Measurements from ENCODE around the gene PTPRD.

The PTPRD gene

GRCh38 chr9:9557804-9558334, 1054.9 kb downstream of the PTPRD start:
- H3K4me3 ChIP-seq (ENCODE audit: insufficient read length, low read depth), result no peak overlapping the region
- DNase-seq (ENCODE audit: low read depth, low spot score), result peak; percentile 18
- H3K27me3 ChIP-seq (ENCODE audit: insufficient read depth, insufficient read length), result no peaks in the 10 kb centered on the region
- H3K36me3 ChIP-seq (ENCODE audit: insufficient read depth, insufficient read length, low read length), result no peaks in the 10 kb centered on the region
- no peaks in the 10 kb centered on the region for H3K4me1 ChIP-seq (ENCODE audit: insufficient read depth, insufficient read length)
- H3K9me3 ChIP-seq (ENCODE audit: insufficient read depth, low read length), result peaks cover 15% of the 10 kb centered on the region; the same call in 1 of the 2 replicates
- TF ChIP-seq YY1 (IDR thresholded peaks at IDR 0.05; ENCODE audit: insufficient read depth, insufficient read length) (no peak), ZNF274 (IDR thresholded peaks at IDR 0.05; ENCODE audit: low read depth, low read length) (no peak), SUZ12 (IDR thresholded peaks at IDR 0.05; ENCODE audit: extremely low read depth, insufficient read depth, insufficient read length) (no peak)
- no peak overlapping the region for H3K9ac ChIP-seq (ENCODE audit: insufficient read length, low read depth)

- H3K9ac ChIP-seq (ENCODE audit: insufficient read length, low read depth), result no peak overlapping the region
- H3K27me3 ChIP-seq (ENCODE audit: insufficient read depth, insufficient read length), result no peaks in the 10 kb centered on the region
- DNase-seq (ENCODE audit: low read depth, low spot score), result peak; percentile 81
- peaks cover 15% of the 10 kb centered on the region; the same call in 1 of the 2 replicates for H3K9me3 ChIP-seq (ENCODE audit: insufficient read depth, low read length)
- no peaks in the 10 kb centered on the region for H3K36me3 ChIP-seq (ENCODE audit: insufficient read depth, insufficient read length, low read length)
- no peaks in the 10 kb centered on the region for H3K4me1 ChIP-seq (ENCODE audit: insufficient read depth, insufficient read length)
- TF ChIP-seq ZNF274 (IDR thresholded peaks at IDR 0.05; ENCODE audit: low read depth, low read length) (no peak), YY1 (IDR thresholded peaks at IDR 0.05; ENCODE audit: insufficient read depth, insufficient read length) (no peak), SUZ12 (IDR thresholded peaks at IDR 0.05; ENCODE audit: extremely low read depth, insufficient read depth, insufficient read length) (no peak)
- H3K4me3 ChIP-seq (ENCODE audit: insufficient read length, low read depth), result no peak overlapping the region
These were observed 1055.7 kb downstream of the PTPRD start for GRCh38 chr9:9556865-9557803.

- TF ChIP-seq ZNF274 (IDR thresholded peaks at IDR 0.05; ENCODE audit: low read depth, low read length), result no peak
- TF ChIP-seq SUZ12 (IDR thresholded peaks at IDR 0.05; ENCODE audit: extremely low read depth, insufficient read depth, insufficient read length), result no peak
- TF ChIP-seq YY1 (IDR thresholded peaks at IDR 0.05; ENCODE audit: insufficient read depth, insufficient read length), result no peak
- DNase-seq (ENCODE audit: low read depth, low spot score), result no peak
- Histone ChIP-seq H3K36me3 (ENCODE audit: insufficient read depth, insufficient read length, low read length) (no peaks in the 10 kb centered on the region), H3K4me3 (ENCODE audit: insufficient read length, low read depth) (no peak overlapping the region), H3K9ac (ENCODE audit: insufficient read length, low read depth) (no peak overlapping the region), H3K27me3 (ENCODE audit: insufficient read depth, insufficient read length) (no peaks in the 10 kb centered on the region), H3K9me3 (ENCODE audit: insufficient read depth, low read length) (no peaks in the 10 kb centered on the region), H3K4me1 (ENCODE audit: insufficient read depth, insufficient read length) (no peaks in the 10 kb centered on the region)
These were observed 1060.1 kb downstream of the PTPRD start for GRCh38 chr9:9552665-9553064.

GRCh38 chr9:9538766-9539165, 1074.0 kb downstream of the PTPRD start:
- Histone ChIP-seq H3K9me3 (ENCODE audit: insufficient read depth, low read length) (no peaks in the 10 kb centered on the region), H3K27me3 (ENCODE audit: insufficient read depth, insufficient read length) (no peaks in the 10 kb centered on the region), H3K9ac (ENCODE audit: insufficient read length, low read depth) (no peak overlapping the region), H3K36me3 (ENCODE audit: insufficient read depth, insufficient read length, low read length) (no peaks in the 10 kb centered on the region), H3K4me3 (ENCODE audit: insufficient read length, low read depth) (no peak overlapping the region), H3K4me1 (ENCODE audit: insufficient read depth, insufficient read length) (no peaks in the 10 kb centered on the region)
- TF ChIP-seq SUZ12 (IDR thresholded peaks at IDR 0.05; ENCODE audit: extremely low read depth, insufficient read depth, insufficient read length), result no peak
- no peak for TF ChIP-seq YY1 (IDR thresholded peaks at IDR 0.05; ENCODE audit: insufficient read depth, insufficient read length)
- TF ChIP-seq ZNF274 (IDR thresholded peaks at IDR 0.05; ENCODE audit: low read depth, low read length), result no peak
- no peak for DNase-seq (ENCODE audit: low read depth, low spot score)

- Histone ChIP-seq H3K9me3 (ENCODE audit: insufficient read depth, low read length) (no peaks in the 10 kb centered on the region), H3K27me3 (ENCODE audit: insufficient read depth, insufficient read length) (no peaks in the 10 kb centered on the region), H3K4me3 (ENCODE audit: insufficient read length, low read depth) (no peak overlapping the region), H3K36me3 (ENCODE audit: insufficient read depth, insufficient read length, low read length) (no peaks in the 10 kb centered on the region), H3K9ac (ENCODE audit: insufficient read length, low read depth) (no peak overlapping the region), H3K4me1 (ENCODE audit: insufficient read depth, insufficient read length) (no peaks in the 10 kb centered on the region)
- DNase-seq (ENCODE audit: low read depth, low spot score), result no peak
- TF ChIP-seq SUZ12 (IDR thresholded peaks at IDR 0.05; ENCODE audit: extremely low read depth, insufficient read depth, insufficient read length), result no peak
- no peak for TF ChIP-seq ZNF274 (IDR thresholded peaks at IDR 0.05; ENCODE audit: low read depth, low read length)
- TF ChIP-seq YY1 (IDR thresholded peaks at IDR 0.05; ENCODE audit: insufficient read depth, insufficient read length), result no peak
These were observed 1074.4 kb downstream of the PTPRD start for GRCh38 chr9:9538356-9538755.

- Histone ChIP-seq H3K27me3 (ENCODE audit: insufficient read depth, insufficient read length) (no peaks in the 10 kb centered on the region), H3K36me3 (ENCODE audit: insufficient read depth, insufficient read length, low read length) (no peaks in the 10 kb centered on the region), H3K4me3 (ENCODE audit: insufficient read length, low read depth) (no peak overlapping the region), H3K4me1 (ENCODE audit: insufficient read depth, insufficient read length) (no peaks in the 10 kb centered on the region), H3K9ac (ENCODE audit: insufficient read length, low read depth) (no peak overlapping the region), H3K9me3 (ENCODE audit: insufficient read depth, low read length) (no peaks in the 10 kb centered on the region)
- DNase-seq (ENCODE audit: low read depth, low spot score), result no peak
- TF ChIP-seq ZNF274 (IDR thresholded peaks at IDR 0.05; ENCODE audit: low read depth, low read length), result no peak
- no peak for TF ChIP-seq YY1 (IDR thresholded peaks at IDR 0.05; ENCODE audit: insufficient read depth, insufficient read length)
- TF ChIP-seq SUZ12 (IDR thresholded peaks at IDR 0.05; ENCODE audit: extremely low read depth, insufficient read depth, insufficient read length), result no peak
These were observed 1076.3 kb downstream of the PTPRD start for GRCh38 chr9:9536523-9536922.

- Histone ChIP-seq H3K4me3 (ENCODE audit: insufficient read length, low read depth) (no peak overlapping the region), H3K36me3 (ENCODE audit: insufficient read depth, insufficient read length, low read length) (no peaks in the 10 kb centered on the region), H3K4me1 (ENCODE audit: insufficient read depth, insufficient read length) (no peaks in the 10 kb centered on the region), H3K9me3 (ENCODE audit: insufficient read depth, low read length) (no peaks in the 10 kb centered on the region), H3K9ac (ENCODE audit: insufficient read length, low read depth) (no peak overlapping the region), H3K27me3 (ENCODE audit: insufficient read depth, insufficient read length) (no peaks in the 10 kb centered on the region)
- no peak for DNase-seq (ENCODE audit: low read depth, low spot score)
- TF ChIP-seq ZNF274 (IDR thresholded peaks at IDR 0.05; ENCODE audit: low read depth, low read length) (no peak), SUZ12 (IDR thresholded peaks at IDR 0.05; ENCODE audit: extremely low read depth, insufficient read depth, insufficient read length) (no peak), YY1 (IDR thresholded peaks at IDR 0.05; ENCODE audit: insufficient read depth, insufficient read length) (no peak)
These were observed 1089.2 kb downstream of the PTPRD start for GRCh38 chr9:9523476-9524139.
